GM18511 (cell line): Measurements from ENCODE around the gene GAL3ST3.
"Not testable (repeated sequence)": the region's sequence is repeated elsewhere in the genome, so short reads cannot be mapped to it uniquely, and the experiment has no call there.

Experiments used
- ATAC-seq: cut with Tn5 transposase; IDR thresholded peaks from one replicate; pipeline ENCODE4 v1.9.1; 2021; ENCODE audit warnings: mild to moderate bottlenecking, moderate library complexity; ENCODE audit not compliant: unreplicated experiment

GAL3ST3 gene

GRCh38 chr11:66014804-66015453, 34.0 kb downstream of the GAL3ST3 start:
- ATAC-seq = no peak

DNA sequence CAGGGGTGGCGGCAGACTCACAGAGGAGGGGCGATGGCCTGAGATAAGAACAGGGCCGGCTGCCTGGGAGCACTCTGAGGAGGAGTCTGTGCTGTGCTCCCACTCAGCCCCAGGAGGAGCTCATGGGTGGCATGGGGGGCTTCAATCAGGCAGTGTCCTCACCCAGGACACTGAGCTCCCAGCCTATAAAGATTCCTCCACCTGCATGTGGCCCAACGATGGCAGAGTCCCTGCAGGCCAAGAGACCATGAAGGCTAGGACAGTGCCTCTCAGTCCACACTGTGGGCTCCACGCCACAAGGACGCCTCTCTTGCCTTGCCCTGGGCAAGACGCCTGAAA, 35.2 kb downstream of the GAL3ST3 start:
- ATAC-seq = no peak

GRCh38 chr11:66012946-66013761, 35.8 kb downstream of the GAL3ST3 start:
- ATAC-seq = no peak

DNA sequence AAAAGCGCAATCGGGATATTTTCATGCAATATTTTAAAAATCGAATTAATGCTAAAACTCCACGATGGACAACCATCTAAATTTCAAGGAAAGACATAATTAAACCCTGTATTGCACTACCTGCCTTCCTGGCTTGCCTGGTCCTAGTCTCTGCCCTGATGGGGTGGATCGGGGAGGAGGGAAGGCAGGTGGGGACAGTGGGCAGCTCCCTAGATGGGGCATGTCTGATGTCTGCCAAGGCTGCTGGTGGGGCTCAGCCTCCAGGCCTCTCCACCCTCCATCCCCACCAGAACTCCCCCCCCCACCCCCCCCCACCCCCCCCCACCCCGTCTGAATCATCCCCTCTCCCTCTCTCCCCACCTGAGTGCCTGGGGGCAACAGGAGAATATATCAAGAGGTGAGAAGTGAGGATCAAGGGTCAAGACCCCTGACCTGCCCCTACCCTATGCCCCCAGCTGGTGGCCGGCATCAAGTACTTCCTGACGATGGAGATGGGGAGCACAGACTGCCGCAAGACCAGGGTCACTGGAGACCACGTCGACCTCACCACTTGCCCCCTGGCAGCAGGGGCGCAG, 36.5 kb downstream of the GAL3ST3 start:
- ATAC-seq = no peak

DNA sequence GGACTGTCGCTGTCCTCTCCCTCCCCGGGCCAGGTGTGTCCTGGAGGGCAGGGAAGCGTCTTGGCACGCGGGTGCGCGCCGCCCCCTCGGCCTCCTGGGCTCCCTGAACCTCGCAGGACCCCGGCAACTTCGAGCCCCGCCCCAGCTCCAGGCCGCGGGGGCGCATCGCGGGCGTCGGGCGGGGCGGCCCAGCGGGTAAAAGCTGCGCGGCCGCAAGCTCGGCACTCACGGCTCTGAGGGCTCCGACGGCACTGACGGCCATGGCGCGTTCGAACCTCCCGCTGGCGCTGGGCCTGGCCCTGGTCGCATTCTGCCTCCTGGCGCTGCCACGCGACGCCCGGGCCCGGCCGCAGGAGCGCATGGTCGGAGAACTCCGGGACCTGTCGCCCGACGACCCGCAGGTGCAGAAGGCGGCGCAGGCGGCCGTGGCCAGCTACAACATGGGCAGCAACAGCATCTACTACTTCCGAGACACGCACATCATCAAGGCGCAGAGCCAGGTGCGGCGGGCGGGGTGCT, 37.1 kb downstream of the GAL3ST3 start, which contains the start of gene CST6:
TSS of gene CST6 (plus strand) at position 224 of the 519 bp plus-strand sequence. CDS start at position 261, 37 bp downstream.
- ATAC-seq = no peak

- no peak for ATAC-seq
Observed at GRCh38 chr11:66011239-66011784, 37.6 kb downstream of the GAL3ST3 start.

DNA sequence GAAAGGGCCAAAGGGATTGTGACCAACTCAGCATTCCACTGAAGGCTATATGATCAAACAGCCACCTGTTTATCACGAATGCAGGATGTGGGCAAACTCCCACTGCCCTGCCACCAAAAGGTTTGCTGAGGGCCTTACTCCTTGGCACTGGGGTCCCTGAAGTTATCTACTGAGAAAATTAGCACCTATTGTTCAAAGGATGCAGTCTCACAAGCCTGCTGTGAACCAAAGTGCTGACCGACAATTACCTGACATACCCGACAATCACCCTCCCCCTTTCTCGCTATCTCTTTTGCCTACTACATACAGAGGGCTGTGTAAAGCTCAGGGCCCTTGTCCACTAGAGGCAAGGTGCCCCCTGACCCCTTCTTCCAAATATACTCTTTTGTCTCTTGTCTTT, 38.9 kb downstream of the GAL3ST3 start:
- not testable (repeated sequence) for ATAC-seq

GRCh38 chr11:66008468-66009101, 40.4 kb downstream of the GAL3ST3 start:
- ATAC-seq = no peak

DNA sequence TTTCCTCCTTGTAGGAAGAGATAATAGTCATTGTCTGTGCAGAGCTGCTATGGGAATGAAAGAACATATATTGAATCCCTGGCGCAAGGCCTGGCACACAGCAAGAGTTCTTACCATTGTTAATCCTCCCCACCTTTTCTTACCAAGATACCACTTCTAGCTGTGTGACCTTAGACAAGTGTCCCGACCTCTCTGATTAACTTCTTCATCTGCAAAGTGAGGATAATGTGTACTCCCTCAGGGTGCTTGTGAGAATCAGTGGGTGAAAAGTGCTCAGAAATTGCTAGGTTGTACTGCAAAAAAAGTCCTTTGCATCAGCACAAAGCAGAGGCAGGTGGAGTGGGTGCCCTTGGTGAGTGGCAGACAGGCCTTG, 40.9 kb downstream of the GAL3ST3 start:
- ATAC-seq = no peak

DNA sequence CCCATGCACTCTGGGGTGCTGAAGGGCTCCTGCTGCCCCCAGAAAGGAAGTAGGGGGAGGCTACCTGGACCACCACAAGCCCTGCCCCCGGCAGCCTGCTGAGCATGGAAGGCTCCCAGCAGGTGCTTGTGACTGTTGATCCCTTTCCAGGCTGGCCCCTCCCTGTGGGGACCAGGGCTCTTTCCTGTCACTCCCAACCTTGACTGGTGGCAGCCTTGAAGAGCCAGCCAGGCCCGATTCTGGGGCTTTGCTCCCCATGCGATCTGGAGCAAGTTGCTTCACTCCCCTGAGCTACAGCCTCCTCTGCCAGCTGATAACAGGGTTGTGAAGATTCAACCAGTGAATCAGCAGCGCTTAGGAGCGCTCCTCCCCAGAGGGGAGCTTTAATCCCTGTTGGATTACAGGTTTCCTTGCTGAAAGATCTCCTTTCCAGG, 41.7 kb downstream of the GAL3ST3 start:
- no peak for ATAC-seq

DNA sequence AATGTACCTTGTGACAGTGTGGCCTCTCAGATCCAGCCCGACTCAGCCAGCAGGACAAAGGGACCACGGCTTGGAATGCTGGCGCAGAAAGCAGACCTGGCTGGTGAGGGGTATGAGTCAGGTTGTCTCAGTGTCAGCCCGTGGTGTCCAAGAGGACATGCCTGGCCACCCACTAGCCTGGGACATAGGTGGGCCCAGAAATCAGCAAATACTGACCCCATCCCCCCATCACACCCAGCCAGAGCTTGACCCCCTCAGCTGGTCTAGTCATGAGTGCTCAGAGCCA, 42.1 kb downstream of the GAL3ST3 start:
- ATAC-seq = no peak

- no peak for ATAC-seq
Observed at GRCh38 chr11:66006134-66006890, 42.6 kb downstream of the GAL3ST3 start.

- ATAC-seq = no peak
Observed at GRCh38 chr11:66004186-66004585, 44.8 kb downstream of the GAL3ST3 start.

- ATAC-seq = no peak
Observed at GRCh38 chr11:66003291-66003690, 45.7 kb downstream of the GAL3ST3 start.

GRCh38 chr11:66002648-66003225, 46.2 kb downstream of the GAL3ST3 start:
- peak; percentile 51 for ATAC-seq

DNA sequence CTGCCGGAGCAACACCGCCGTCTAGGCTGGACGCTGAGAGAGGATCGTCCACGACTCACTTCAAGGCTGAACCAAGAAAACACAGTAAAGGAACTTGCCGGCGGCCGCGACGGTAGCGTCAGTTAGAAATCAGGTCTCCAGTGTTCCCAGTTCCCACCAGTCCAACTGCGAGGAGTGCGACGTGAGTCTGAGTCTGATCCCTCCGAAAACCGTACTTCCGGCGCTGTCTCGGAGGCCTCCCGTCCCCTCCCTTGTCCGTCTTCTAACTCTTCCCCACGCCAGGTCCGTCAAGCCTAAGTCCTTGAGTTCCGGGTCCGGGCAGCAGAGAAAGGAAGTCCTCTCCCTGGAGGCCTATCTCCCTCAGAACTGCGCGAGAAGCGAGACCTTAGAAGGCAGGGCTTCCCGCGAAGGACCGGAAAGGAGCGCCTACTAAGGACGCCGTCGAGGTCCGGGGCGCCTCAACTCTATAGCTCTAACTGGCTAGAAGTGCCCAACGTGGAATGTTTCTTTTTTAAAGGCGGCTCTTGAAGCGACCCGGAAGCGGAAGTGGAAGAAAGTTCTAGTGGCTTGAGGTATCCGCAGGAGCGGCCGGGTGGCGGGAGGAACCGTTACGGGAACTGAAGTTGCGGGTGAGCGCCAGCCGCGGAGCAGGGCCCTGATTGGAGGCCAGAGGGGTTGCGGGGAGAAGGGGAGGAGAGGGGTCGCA, 46.9 kb downstream of the GAL3ST3 start, which contains the start of the genes BANF1 and EIF1AD:
TSS of gene BANF1 (plus strand) at position 562 of the 706 bp plus-strand sequence. CDS start 748 bp downstream, outside the sequence.
TSS of gene EIF1AD (minus strand) at position 216 of the 706 bp plus-strand sequence. CDS start 1,768 bp downstream, outside the sequence.
- ATAC-seq = peak; percentile 94

DNA sequence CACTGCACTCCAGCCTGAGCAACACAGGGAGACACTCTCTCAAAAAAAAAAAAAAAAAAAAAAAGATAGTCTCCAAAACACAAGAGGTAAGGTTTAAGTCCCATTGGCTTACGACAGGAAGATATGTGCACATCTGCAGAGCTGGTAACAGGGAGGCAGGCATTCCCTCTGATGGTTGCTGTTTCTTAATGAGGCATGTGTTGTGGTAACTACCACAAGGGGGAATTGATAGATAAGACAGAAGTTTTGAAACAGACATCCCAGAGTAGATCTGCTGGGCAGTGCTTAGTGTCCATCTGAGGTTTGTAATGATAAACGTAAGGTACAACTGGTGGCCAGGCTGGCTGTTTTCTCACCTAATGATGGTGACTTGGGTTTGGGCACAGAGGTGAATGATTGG, 51.7 kb downstream of the GAL3ST3 start:
- no peak for ATAC-seq

- ATAC-seq = no peak
Observed at GRCh38 chr11:65992056-65992455, 56.9 kb downstream of the GAL3ST3 start.
